GM10266 (cell line): ENCODE data around the gene STK10.
A peak's percentile ranks its signal among the peaks of the same experiment; 100 is the strongest.

ENCODE experiments used
- DNase-seq: peaks from one replicate; pipeline ENCODE4 v3.0.0; 2012; ENCODE audit errors: extremely low spot score
- TF ChIP-seq, protein P1 (sequence below): IDR thresholded peaks from 2 replicates; pipeline ENCODE4 v1.5.1; 2012; ENCODE audit warnings: mild to moderate bottlenecking, low read depth; ENCODE audit not compliant: control insufficient read depth, insufficient read depth; ENCODE audit errors: missing control alignments

Gene STK10

GRCh38 chr5:172146748-172147092 lies 41.3 kb downstream of the STK10 start:
- TF ChIP-seq, protein P1, sequence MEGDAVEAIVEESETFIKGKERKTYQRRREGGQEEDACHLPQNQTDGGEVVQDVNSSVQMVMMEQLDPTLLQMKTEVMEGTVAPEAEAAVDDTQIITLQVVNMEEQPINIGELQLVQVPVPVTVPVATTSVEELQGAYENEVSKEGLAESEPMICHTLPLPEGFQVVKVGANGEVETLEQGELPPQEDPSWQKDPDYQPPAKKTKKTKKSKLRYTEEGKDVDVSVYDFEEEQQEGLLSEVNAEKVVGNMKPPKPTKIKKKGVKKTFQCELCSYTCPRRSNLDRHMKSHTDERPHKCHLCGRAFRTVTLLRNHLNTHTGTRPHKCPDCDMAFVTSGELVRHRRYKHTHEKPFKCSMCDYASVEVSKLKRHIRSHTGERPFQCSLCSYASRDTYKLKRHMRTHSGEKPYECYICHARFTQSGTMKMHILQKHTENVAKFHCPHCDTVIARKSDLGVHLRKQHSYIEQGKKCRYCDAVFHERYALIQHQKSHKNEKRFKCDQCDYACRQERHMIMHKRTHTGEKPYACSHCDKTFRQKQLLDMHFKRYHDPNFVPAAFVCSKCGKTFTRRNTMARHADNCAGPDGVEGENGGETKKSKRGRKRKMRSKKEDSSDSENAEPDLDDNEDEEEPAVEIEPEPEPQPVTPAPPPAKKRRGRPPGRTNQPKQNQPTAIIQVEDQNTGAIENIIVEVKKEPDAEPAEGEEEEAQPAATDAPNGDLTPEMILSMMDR: no peak
- DNase-seq: no peak

DNA sequence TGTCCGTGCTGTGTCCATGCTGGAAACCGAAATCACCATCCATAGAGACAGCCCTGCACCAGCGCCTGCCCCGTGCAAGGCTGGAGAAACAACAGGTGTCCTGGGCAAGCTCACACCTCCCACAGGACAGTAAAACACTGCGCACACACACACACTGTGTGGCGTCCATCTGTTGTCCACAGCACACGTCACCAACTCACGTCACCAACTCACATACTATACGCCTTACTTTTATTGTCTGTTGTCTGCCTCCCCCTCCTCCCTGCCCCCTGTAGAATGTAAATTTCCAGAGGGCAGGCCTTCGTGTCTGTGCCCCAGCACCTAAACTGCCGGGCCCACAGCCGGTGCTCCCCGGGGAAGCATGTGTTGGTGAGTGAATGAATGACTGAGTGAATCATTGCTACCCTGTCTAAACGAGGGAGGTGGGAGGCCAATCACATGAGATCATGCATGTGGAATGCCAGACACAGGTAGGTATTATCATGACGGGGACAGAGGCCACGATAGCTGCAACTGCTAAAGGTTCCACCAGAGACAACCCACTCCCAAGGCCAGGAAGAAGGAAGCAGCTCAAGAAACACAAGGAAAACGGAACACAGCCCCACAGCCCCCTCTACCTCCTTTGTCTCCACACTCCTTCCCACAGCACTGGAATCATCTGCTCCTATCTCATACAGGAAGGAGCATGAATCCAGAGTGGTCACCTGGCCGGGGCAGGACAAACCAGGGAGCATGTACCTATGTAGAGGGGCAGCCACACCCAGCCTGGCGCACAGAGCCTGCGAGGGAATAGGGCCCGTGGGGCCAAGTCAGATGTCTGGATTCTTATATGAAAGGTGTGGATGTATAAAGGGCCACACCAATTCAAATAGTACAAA lies 41.9 kb downstream of the STK10 start:
- TF ChIP-seq, protein P1: no peak

GRCh38 chr5:172144931-172145869 lies 42.8 kb downstream of the STK10 start:
- no peak for DNase-seq

More for the DNA sequence above, 41.9 kb downstream of the STK10 start:
- no peak for DNase-seq

DNA sequence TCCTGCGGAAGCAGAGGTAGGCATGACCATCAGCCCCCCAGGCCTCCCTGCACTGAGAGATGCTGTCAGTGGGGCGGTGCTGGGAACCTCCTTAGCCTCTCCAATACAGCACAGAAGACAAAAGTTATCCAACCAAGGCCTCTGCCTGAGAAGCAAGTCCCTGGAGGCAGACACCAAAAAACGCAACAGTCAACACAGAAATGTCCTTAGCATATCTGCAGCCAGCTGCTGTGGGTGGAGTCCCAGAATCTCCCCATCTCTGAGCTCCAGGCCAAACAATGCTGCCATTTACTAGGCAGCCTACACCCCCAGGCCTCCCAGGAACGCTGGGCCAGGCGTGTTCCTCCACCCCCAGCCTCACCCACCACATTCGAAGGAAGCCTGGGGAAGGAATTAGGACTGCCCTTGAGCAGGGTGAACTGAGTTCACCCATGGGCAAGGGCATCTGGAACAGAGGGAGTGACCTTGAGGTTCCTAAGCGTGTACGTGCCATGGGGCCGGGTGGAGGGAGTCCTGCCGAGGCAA lies 43.7 kb downstream of the STK10 start:
- TF ChIP-seq, protein P1: no peak
- peak; percentile 43 for DNase-seq

More at GRCh38 chr5:172144931-172145869, 42.8 kb downstream of the STK10 start:
- TF ChIP-seq, protein P1: no peak

DNA sequence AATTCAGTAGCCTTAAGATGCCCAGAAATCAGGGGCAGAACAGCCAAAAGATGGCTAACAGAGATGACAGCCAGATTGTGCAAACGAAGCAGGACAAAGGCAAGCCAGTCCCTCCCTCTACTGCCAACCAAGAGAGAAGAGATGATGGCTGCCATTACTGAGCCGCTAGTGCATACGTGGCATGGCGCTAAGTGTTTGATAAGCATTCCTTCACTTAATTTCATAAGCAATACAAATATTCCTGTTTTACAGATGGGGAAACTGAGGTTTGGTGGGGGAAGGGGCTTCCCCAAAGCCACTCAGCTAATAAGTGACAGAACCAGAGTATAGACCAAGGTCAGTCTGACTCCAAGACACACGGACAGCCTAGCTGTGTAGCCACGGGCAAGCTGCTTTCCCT lies 44.1 kb downstream of the STK10 start:
- TF ChIP-seq, protein P1: no peak
- no peak for DNase-seq

GRCh38 chr5:172142709-172143215 lies 45.3 kb downstream of the STK10 start:
- TF ChIP-seq, protein P1: no peak
- DNase-seq: no peak
